HG03108 (cell line): ENCODE data around the gene ASPSCR1.

Source experiments
- ATAC-seq: cut with Tn5 transposase; IDR thresholded peaks from one replicate; pipeline ENCODE4 v1.9.1; 2021; ENCODE audit warnings: moderate library complexity; ENCODE audit not compliant: unreplicated experiment

ASPSCR1 gene

GRCh38 chr17:82011617-82012187 is 34.3 kb downstream of the ASPSCR1 start:
- no peak for ATAC-seq

GRCh38 chr17:82012261-82012639 is 34.8 kb downstream of the ASPSCR1 start:
- ATAC-seq = no peak

- no peak for ATAC-seq
Measured at GRCh38 chr17:82012640-82013295, 35.3 kb downstream of the ASPSCR1 start.

- ATAC-seq = no peak
Measured at GRCh38 chr17:82013341-82013740, 35.9 kb downstream of the ASPSCR1 start.

- no peak for ATAC-seq
Measured at GRCh38 chr17:82013772-82014321, 36.4 kb downstream of the ASPSCR1 start.

- ATAC-seq = no peak
Measured at GRCh38 chr17:82014432-82014831, 37.0 kb downstream of the ASPSCR1 start.

GRCh38 chr17:82014971-82015310 is 37.5 kb downstream of the ASPSCR1 start:
- no peak for ATAC-seq

- ATAC-seq = no peak
Measured at GRCh38 chr17:82015311-82015971, 38.0 kb downstream of the ASPSCR1 start.

GRCh38 chr17:82016061-82016874 is 38.8 kb downstream of the ASPSCR1 start:
- ATAC-seq = no peak

GRCh38 chr17:82016875-82017459 is 39.5 kb downstream of the ASPSCR1 start:
- no peak for ATAC-seq

- no peak for ATAC-seq
Measured at GRCh38 chr17:82017612-82018151, 40.3 kb downstream of the ASPSCR1 start.

- ATAC-seq = no peak
Measured at GRCh38 chr17:82018152-82018988, 40.9 kb downstream of the ASPSCR1 start.

GRCh38 chr17:82018989-82019689 is 41.7 kb downstream of the ASPSCR1 start:
- no peak for ATAC-seq

GRCh38 chr17:82019690-82020571 is 42.5 kb downstream of the ASPSCR1 start:
- ATAC-seq = no peak

GRCh38 chr17:82020572-82021106 is 43.2 kb downstream of the ASPSCR1 start:
- ATAC-seq = no peak

- ATAC-seq = no peak
Measured at GRCh38 chr17:82021107-82021899, 43.9 kb downstream of the ASPSCR1 start.

GRCh38 chr17:82021900-82022309 is 44.5 kb downstream of the ASPSCR1 start:
- ATAC-seq = no peak
